GDM1 (cell line): Measurements from ENCODE around the gene PHETA1.

Experiments
- DNase-seq: peaks from one replicate; lab custom pipeline; 2025; lab: John Stamatoyannopoulos, UW

PHETA1 gene

DNA sequence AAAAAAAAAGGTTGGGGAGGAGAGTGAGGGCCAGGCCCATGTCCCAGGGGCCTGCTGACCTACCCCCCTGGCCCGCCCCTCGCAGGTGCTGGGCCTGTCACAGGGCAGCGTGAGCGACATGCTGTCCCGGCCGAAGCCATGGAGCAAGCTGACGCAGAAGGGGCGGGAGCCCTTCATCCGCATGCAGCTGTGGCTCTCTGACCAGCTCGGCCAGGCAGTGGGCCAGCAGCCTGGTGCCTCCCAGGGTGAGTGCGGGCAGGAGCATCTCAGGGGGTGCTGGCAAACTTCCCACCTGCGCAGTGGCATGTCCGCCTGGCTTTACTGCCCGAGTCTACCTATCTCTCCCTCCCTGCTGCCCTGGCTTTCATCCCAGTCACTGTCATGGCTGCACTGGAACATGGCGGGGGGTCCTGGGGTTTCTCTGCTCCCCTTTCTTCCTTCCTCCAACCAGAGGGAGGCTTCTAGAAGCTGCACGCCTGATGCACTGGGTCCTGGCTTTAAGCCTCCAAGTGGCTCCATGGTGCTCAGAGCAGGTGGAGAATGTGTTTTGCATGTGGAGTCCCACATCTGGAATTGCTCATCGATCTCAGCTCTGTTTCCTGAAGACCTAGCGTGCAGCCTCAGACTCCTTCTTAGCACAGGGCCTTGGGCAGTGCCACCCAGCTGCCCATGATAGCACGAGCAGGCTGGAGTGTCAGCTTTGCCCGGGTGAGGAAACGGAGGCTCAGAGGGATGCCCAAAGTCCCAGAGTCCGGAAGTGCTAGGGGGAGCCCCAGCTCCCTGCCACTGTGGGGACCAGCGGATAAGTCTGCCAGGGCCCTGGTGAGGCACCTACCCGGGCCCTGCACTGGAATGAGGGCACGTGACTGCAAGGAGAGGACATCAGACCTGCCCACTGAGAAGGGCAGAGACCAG is 46.3 kb downstream of the PHETA1 start:
- no peak for DNase-seq

DNA sequence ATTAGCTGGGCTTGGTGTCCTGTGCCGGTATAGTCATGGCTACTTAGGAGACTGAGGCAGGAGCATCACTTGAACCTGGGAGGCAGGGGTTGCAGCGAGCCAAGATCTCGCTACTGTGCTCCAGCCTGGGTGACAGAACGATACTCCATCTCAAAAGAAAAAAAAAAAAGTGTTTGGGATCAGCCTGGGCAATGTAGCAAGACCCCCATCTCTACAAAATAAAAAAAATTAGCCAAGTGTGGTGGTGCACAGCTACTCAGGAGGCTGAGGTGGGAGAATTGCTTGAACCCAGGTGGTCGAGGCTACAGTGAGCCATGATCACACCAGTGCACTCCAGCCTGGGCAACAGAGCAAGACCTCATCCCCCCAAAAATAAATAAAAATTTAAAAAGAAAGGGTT is 47.6 kb downstream of the PHETA1 start:
- DNase-seq = no peak

DNA sequence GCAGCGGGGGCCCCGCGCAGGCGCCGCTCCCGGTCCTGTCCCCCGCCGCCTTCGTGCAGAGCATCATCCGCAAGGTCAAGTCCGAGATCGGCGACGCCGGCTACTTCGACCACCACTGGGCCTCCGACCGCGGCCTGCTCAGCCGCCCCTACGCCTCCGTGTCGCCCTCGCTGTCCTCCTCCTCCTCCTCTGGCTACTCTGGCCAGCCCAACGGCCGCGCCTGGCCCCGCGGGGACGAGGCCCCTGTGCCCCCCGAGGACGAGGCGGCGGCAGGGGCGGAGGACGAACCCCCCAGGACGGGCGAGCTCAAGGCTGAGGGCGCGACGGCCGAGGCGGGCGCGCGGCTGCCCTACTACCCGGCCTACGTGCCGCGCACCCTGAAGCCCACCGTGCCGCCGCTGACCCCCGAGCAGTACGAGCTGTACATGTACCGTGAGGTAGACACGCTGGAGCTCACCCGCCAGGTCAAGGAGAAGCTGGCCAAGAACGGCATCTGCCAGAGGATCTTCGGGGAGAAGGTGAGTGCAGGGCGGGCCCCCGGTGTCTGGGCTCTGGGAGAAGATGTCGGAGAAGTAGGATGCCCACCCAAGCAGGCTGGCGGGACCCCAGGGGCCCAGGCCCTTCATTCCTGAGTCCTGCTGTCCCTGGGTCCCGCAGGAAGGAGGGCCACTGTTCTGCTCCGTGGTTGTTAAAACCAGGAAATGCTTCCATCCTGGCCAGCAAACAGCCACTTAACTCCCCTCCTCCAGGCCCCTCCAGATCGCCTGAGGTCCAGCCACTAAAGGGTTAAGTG is 48.4 kb downstream of the PHETA1 start:
- DNase-seq = no peak

DNA sequence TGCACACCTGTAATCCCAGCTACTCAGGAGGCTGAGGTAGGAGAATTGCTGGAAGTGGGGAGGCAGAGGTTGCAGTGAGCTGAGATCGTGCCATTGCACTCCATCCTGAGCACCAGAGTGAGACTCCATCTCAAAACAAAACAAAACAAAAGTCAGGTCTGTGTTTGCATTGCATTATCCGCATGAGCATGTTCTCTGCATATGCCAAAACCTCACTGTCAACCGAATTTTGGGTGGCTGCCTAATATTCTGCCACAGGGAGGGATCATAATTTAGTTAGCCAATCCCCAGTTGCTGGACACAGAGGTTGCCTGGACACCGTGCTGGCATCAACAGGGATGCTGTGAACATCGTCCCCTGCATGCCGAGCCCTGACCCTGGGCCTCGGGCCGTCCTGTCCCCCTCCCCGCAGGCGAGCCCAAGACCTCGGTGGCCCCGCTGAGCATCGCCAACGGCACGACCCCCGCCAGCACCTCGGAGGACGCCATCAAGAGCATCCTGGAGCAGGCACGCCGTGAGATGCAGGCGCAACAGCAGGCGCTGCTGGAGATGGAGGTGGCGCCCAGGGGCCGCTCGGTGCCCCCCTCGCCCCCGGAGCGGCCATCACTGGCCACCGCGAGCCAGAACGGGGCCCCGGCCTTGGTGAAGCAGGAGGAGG is 49.2 kb downstream of the PHETA1 start:
- no peak for DNase-seq

DNA sequence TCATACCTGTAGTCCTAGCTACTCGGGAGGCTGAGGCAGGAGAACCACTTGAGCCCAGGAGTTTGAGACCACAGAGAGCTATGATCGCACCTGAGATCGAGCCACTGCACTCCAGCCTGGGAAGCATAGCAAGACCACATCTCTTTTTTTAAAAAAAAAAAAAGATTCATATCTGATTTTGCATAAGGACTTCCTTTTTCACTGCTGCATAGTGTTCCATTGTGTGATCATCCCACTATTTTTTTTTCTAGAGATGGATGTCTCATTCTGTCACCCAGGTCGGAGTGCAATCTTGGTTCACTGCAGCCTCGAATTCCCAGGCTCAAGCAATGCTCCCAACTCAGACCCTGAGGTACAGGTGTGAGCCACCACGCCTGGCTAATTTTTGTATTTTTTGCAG is 50.4 kb downstream of the PHETA1 start:
- no peak for DNase-seq

DNA sequence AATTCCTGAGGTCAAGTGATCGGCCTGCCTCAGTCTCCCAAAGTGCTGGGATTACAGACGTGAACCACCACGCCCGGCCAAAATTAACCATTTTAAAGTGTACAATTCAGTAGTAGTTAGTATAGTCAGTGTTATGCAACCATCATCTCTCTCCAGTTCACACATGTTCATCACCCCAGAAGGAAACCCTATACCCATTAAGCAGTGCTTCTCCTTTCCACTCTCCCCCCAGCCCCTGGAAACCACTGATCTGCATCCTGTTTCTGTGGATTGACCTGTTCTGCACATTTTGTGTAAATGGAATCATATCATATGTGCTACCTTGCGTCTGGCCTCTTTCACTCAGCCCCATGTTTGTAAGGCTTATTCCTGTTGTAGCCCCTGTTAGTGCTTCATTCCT is 52.2 kb downstream of the PHETA1 start:
- DNase-seq = peak; percentile 13

DNA sequence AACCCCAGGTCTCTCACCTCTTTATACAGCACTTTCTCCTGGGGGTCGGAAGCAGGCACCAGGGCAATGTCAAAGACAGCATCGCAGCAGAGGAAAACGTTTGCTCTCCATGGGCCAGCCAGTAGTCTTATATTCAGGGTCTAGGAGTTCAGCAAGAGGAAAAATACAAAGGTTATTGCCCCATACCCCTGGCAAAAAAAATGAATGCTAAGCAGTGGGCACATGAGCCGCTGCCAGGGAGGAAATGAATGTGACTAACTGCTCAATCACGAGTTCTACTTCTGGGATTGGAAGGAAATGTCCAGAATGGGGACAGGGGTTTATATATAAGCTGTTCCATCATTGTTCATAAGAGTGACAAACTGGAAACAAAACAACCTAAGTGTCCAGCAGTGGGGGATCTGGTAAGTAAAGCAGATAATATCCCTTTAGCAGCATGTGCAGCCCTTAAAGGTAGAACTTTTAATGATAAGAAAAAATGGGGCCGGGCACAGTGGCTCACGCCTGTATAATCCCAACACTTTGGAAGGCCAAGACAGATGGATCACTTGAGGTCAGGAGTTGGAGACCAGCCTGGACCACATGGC is 53.8 kb downstream of the PHETA1 start:
- DNase-seq = no peak

DNA sequence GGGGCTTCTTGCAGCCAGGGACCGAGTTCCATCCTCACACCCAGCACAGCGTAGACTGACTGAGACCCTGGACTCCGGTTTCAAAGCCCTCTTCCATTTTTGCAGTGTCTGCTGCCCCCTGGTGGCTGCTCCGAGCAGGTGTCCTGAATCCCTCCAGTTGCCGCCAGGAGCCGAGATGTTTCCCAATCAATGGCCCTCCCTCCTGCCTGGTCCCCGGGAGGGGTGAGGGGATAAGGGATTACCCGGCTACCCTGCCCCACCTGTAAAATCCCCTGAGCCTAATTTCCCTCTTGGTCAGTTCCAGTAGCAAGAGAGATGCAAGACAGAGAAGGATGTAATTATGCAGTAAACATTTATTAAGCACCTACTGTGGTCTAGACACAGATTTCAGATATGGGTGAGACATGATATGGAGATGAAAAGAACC is 55.0 kb downstream of the PHETA1 start:
- peak; percentile 50 for DNase-seq

DNA sequence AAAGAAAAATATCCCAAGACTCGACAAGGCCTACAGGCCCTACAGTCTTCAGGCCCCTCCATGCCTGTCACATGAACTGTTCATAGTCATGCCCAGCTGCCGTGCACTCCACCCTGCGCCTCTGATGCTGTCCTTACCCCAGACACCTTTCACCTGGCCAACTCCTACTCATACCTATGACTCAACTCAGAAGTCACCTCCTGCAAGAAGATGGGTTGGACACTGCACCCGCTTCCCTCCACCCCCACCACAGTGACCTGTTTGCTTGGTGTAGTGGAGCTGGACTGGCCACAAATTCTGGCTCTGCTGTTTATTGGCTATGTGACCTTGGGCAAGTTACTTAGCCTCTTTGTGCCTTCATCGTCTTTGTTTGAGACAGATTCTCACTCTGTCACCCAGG is 56.2 kb downstream of the PHETA1 start:
- no peak for DNase-seq

DNA sequence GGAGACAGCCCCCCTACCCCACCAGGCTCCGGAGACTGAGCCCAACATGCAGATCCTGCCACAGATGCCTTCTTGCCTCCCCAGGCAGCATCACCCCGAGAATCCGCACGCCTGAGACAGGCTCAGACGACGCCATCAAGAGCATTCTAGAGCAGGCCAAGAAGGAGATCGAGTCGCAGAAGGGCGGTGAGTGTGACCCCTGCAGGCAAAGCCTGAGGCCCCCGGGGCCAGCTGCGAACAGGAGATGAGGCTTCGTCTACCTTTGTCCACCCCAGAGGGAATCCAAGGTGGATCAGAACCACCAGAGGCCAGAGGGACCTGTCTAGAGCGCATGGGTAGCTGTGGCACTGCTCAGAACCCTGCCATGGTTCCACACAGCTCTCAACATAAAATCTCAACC is 56.9 kb downstream of the PHETA1 start:
- DNase-seq = no peak

DNA sequence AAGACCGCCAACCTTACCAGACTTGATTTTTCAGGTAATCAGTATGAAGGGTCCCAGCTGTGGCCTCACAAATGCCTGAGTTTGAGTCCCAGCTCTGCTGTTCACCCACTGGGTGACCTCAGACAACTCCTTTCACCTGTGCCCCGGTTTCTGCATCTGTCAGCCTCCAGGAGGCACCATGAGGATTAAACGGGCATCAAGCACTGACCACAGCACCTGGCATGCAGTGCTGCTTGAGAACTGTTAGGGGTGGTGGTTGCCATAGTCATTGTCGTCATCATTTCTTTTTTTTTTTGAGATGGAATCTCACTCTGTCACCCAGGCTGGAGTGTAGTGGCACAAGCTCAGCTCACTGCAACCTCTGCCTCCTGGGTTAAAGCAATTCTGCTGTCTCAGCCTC is 57.9 kb downstream of the PHETA1 start:
- no peak for DNase-seq
